ENCODE data around the gene CDKL5. TPM values are rescaled to one million over a fixed set of nuclear protein-coding genes. Genes with fewer than 3 reads are reported as not detected.

CDKL5 gene
- total and polyA plus RNA-seq, 2 experiments from 2014 or later, result 7.5 to 13.7 TPM

- no peak overlapping the region for H2AFZ ChIP-seq
- no peaks in the 10 kb centered on the region for H4K20me1 ChIP-seq (replicated peaks; ENCODE audit: insufficient read depth)
- H3K36me3 ChIP-seq (ENCODE audit: insufficient read depth), result no peaks in the 10 kb centered on the region
- peaks cover 4% of the 10 kb centered on the region; the same call in 2 of the 3 replicates for H3K36me3 Mint-ChIP-seq (ENCODE audit: low read depth)
- TF ChIP-seq POLR2AphosphoS5 (IDR thresholded peaks at IDR 0.05; ENCODE audit: low read depth) (peak; percentile 41), ZNF462 (CRISPR knock-in tag; IDR thresholded peaks at IDR 0.05) (no peak)
- H3F3A ChIP-seq (replicated peaks; ENCODE audit: low read depth), result no peaks in the 10 kb centered on the region
- ATAC-seq, result peak; percentile 99
- H3K4me1 ChIP-seq (ENCODE audit: insufficient read depth), result no peaks in the 10 kb centered on the region
- 0 out of 2 replicates have a peak overlapping the region, but pooled peaks have one; percentile 56 for H3K27ac Mint-ChIP-seq
- no peak overlapping the region; the same call in 2 of the 3 replicates for H3K4me3 Mint-ChIP-seq
- H3K4me1 Mint-ChIP-seq, result peaks cover 7% of the 10 kb centered on the region; the same call in 2 of the 3 replicates
- H3K27me3 ChIP-seq (ENCODE audit: insufficient read depth), result no peaks in the 10 kb centered on the region
- H3K9me2 ChIP-seq (ENCODE audit: insufficient read depth), result no peaks in the 10 kb centered on the region
- H3K4me3 ChIP-seq, result no peak overlapping the region
- no peaks in the 10 kb centered on the region for H3K9me3 Mint-ChIP-seq
- H3K4me2 ChIP-seq, result no peak overlapping the region; the same call in 1 of the 2 replicates
- no peak overlapping the region for H3K27ac ChIP-seq (ENCODE audit: low read depth)
- peaks cover 4% of the 10 kb centered on the region for H3K27me3 Mint-ChIP-seq (ENCODE audit: insufficient read depth, low read depth, poor library complexity)
- DNase-seq (ENCODE audit: low spot score), result peak; percentile 84
- H3K79me2 ChIP-seq (replicated peaks; ENCODE audit: insufficient read depth), result no peaks in the 10 kb centered on the region
Observed at GRCh38 chrX:18640686-18641085, 215.3 kb downstream of the CDKL5 start.

- Histone ChIP-seq H3K9me2 (ENCODE audit: insufficient read depth) (no peaks in the 10 kb centered on the region), H3K4me2 (no peak overlapping the region), H3F3A (replicated peaks; ENCODE audit: low read depth) (no peaks in the 10 kb centered on the region), H4K20me1 (replicated peaks; ENCODE audit: insufficient read depth) (no peaks in the 10 kb centered on the region), H3K4me3 (no peak overlapping the region), H3K79me2 (replicated peaks; ENCODE audit: insufficient read depth) (no peaks in the 10 kb centered on the region), H3K4me1 (ENCODE audit: insufficient read depth) (no peaks in the 10 kb centered on the region), H3K27ac (ENCODE audit: low read depth) (no peak overlapping the region), H3K36me3 (ENCODE audit: insufficient read depth) (no peaks in the 10 kb centered on the region), H3K27me3 (ENCODE audit: insufficient read depth) (no peaks in the 10 kb centered on the region), H2AFZ (no peak overlapping the region)
- Mint-ChIP-seq H3K9me3 (no peaks in the 10 kb centered on the region), H3K27me3 (ENCODE audit: insufficient read depth, low read depth, poor library complexity) (peaks cover 6% of the 10 kb centered on the region), H3K36me3 (ENCODE audit: low read depth) (no peaks in the 10 kb centered on the region), H3K4me3 (no peak overlapping the region), H3K4me1 (peaks cover 7% of the 10 kb centered on the region; the same call in 2 of the 3 replicates), H3K27ac (no peak overlapping the region)
- DNase-seq (ENCODE audit: low spot score), result no peak
- ATAC-seq, result no peak
- no peak for TF ChIP-seq JUNB (IDR thresholded peaks at IDR 0.05; ENCODE audit: unreplicated experiment)
- TF ChIP-seq EZH2phosphoT487 (IDR thresholded peaks at IDR 0.05; ENCODE audit: unreplicated experiment), result no peak
- no peak for TF ChIP-seq NANOG (IDR thresholded peaks at IDR 0.05; ENCODE audit: borderline replicate concordance)
- no peak for TF ChIP-seq ZNF331 (CRISPR knock-in tag; IDR thresholded peaks at IDR 0.05; ENCODE audit: low read depth)
- TF ChIP-seq CTCF (conservative IDR thresholded peaks at IDR 0.05; ENCODE audit: low read depth in 2 of 2), result no peak
- TF ChIP-seq ETS1 (IDR thresholded peaks at IDR 0.05), result no peak
- TF ChIP-seq EZH2 (IDR thresholded peaks at IDR 0.05; ENCODE audit: low read depth, unreplicated experiment), result no peak
- TF ChIP-seq ZNF114 (CRISPR knock-in tag; IDR thresholded peaks at IDR 0.05), result no peak
- TF ChIP-seq STAT1 (IDR thresholded peaks at IDR 0.05; ENCODE audit: unreplicated experiment), result no peak
- no peak for TF ChIP-seq CREB1 (CRISPR knock-in tag; IDR thresholded peaks at IDR 0.05; ENCODE audit: low read depth)
Observed at GRCh38 chrX:18643243-18643642, 217.8 kb downstream of the CDKL5 start.

All from GM23338 (cell line).